Stimulated activated CD8-positive, alpha-beta memory T cell treated with anti-CD3 and anti-CD28 coated beads, Interleukin-7, amount 100 ng/mL, for 4 hours (primary cell): ENCODE data around the gene ABCB6.

Source experiments
- DNase-seq, 2 donors: peaks; one replicate each; pipeline ENCODE4 v3.0.0-alpha.2; 2020; ENCODE audit warnings: low read depth in 2 of 2

Gene ABCB6

DNA sequence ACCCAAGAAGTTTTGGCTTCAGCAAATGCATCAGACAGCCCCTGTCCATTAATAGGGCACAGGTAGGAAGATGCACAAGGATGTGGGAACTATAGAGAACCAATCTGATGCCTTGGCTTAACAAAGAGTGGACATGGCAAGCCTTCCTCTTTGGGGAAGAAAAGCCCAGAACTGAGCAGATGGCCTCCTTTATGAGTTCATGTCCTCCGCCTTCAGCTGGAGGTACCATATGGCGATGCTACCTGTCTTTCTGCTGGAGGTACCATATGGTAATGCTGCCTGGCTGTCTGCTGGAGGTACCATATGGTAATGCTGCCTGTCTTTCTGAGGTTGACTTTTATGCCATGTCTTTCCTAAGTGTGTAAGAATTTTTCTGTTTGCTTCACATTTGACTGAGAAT, 34.6 kb downstream of the ABCB6 start:
- DNase-seq = no peak

DNA sequence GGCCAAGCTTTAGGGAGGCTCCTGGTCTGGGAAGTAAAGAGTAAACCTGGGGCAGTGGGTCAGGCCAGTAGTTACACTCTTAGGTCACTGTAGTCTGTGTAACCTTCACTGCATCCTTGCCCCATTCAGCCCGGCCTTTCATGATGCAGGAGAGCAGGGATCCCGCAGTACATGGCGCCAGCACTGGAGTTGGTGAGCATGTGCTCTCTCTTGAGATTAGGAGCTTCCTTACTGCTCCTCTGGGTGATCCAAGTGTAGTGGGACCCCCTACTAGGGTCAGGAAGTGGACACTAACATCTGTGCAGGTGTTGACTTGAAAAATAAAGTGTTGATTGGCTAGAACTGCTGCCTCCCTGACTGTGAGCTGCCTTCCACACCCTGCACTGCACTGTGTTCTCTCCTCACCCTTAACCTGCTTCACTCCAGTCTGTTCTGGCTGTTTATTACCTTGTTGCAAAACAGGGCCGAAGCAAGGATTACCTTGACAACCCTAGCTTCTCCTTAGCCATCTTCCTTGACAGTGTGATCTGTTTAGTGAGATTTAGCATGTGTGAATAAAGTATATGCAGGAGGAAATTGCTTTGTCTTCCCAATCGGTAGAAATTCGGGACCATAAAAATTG, 35.5 kb downstream of the ABCB6 start:
- DNase-seq = no peak

GRCh38 chr2:219182331-219183150, 36.2 kb downstream of the ABCB6 start:
- DNase-seq = no peak

GRCh38 chr2:219181531-219181930, 37.2 kb downstream of the ABCB6 start:
- DNase-seq = no peak

DNA sequence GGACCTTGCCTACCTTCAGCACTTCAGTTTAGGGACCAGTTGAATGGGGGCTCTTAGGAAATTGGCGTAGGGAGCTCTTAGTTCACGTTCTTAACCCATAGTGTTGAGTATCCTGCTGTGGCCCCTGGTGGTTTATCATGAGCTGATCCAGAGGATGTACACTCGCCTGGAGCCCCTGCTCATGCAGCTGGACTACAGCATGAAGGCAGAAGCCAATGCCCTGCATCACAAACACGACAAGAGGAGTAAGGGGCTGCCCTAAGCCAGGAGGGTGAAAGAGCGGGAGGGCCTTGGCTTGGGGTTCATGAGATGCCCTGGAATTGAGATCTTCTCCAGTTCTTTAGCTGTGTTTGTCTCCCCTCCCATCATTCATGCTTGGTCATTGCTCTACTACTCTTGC, 37.8 kb downstream of the ABCB6 start:
- DNase-seq = no peak

DNA sequence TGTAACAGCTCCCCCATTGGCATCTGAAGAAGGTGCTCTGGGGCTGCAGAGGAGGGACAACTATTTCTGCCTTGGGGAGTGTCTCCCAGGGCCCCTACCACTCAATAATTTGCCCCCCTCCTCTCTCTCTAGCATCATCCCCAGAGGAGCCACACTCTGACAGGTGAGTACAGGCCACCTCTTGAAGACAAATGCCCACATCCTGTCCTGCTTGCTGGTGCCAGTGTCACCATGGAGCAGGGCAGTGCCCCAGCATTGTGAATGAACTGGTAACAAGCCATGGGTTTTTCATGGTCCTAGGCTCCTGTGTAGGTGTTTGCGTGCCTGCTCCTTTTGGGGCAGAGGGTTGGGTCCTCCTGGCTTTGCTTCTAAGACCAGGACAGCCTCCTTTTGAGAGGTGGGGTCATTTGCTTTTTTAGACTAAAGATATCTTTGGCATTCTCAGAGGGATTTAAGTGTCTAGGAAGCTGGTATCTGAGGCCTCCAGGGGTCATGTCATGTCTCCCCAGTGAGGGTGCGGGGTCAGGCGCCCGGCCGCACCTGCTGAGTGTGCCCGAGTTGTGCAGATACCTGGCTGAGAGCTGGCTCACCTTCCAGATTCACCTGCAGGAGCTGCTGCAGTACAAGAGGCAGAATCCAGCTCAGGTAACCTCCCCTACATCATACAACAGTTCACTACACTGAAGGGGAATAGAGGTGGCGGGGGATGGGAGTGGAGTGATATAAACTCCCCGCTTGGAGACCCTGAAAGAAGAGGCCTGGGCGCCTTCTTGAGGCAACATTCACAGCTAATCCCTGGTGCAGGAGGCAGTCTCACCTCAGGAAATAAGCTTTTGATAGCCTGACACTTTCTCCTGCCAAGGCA, 38.9 kb downstream of the ABCB6 start:
- no peak for DNase-seq

GRCh38 chr2:219178377-219179175, 40.2 kb downstream of the ABCB6 start:
- DNase-seq = peak in 1 of 2 donors; percentile 36

DNA sequence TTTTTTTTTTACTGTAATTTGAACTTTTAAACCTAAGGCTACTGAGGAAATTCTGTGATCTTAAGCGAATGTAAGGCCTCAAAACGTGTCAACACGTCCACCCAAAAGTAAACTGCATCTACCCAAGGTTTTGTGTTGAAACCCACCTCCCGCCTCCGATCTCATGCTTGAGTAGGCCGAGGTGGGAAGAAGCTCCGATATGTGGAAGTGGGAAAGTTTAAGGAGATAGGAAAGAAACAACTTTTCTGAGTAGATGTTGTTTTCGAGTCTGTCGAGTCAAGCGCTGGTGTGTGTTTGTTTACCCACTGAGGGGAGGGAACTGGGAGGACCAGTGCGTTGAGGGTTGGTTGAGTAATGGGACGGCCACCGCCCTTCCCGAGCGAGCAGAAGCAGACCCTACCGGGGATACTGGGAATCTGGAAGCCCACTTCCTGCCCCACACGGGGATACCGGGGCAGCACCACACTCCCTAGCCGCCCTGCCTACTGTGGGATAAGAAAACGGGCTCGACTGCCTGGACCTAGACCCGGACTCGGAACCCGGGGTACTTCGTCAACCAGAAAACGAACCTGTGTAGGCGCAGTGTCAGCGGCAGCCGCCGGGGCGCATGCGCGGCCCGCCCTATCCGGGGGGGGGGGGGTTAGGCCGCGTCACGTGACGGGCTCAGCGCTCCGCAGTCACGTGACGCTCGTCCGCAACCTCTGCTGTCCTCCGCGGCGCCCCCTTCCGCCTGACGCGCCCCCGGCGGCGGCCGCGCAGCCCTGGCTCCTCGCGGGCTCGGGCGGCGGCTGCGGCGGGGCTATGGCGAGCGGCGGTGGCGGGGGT, 41.0 kb downstream of the ABCB6 start, which contains the start of gene RETREG2:
Gene RETREG2 (plus strand): TSS at position 724 of the 825 bp plus-strand sequence. CDS start 78 bp downstream, at position 802.
- peak; percentile 56 to 77 for DNase-seq

GRCh38 chr2:219176818-219177551, 41.8 kb downstream of the ABCB6 start, which contains the start of gene CNPPD1:
Gene CNPPD1 (minus strand): TSS chr2:219176925. CDS start chr2:219176828, 97 bp downstream.
- DNase-seq = peak; percentile 66 to 86

- no peak for DNase-seq
These were observed 42.6 kb downstream of the ABCB6 start for GRCh38 chr2:219175928-219176817.

GRCh38 chr2:219175486-219175885, 43.3 kb downstream of the ABCB6 start:
- DNase-seq = no peak

- DNase-seq = no peak
These were observed 44.0 kb downstream of the ABCB6 start for GRCh38 chr2:219174801-219175200.

GRCh38 chr2:219174146-219174545, 44.6 kb downstream of the ABCB6 start:
- DNase-seq = no peak

DNA sequence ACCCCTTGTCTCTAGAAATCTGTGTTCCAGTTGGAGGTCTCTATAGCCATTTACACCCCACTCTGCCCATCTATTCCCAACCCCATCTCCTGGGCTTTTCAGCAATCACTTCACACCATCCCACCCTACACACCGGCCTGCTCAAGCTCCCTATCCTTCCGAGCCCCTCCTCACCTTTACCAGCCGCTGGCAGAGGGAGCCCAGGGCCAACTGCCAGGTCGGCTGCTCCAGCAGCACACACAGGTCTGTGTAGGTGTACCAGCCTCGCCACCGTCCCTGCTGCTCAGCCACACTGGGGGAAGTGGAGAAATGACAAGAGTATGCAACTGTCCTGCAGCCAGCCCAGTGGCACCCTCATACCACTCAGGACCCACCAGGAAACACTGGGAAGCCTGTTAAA, 45.6 kb downstream of the ABCB6 start:
- no peak for DNase-seq

DNA sequence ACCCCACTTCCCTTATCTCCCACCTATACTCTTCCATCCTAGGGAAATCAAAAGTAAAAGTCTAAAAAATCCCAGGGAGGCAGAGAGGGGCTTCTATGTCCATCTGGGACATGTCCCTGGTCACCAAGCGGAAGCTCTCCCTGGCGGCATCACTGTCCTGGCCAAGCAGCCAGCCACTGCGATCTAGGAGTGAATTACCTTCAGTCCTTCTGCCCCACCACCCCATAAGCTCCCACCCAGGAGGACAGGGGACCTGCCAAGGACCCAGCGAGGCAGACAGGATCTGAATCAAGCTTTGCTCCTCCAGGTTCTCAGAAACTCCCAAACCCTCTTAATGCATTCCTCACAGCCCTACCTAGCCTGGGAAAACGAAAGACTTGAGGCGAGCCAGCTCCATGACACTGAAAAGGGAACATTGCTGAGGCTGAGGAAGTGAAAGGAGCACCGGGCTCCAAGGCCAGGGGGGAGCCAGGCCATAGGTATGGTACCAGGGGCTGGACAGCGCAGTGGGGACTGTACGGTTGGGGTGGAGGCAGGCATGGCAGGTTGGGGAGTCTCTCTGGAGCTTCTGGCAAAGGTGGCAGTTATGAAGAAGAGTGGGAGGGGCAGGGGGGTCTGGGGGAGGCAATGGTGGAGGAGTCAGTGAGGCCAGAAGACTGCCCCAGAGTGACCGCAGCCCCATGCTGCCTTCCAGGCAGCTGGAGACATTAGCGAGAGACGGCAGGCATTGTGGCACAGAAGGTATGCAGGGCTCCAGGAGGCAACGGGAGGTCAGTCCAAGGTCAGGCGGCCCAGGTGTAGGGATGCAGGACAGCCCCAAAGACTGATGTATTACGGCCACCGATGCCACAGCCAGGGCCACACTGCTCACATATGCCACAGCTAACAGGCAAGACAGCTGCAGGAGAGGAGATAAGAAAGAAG, 46.3 kb downstream of the ABCB6 start:
- no peak for DNase-seq

GRCh38 chr2:219171231-219171651, 47.5 kb downstream of the ABCB6 start:
- no peak for DNase-seq

GRCh38 chr2:219169930-219170654, 48.7 kb downstream of the ABCB6 start, which contains the start of gene SLC23A3:
Gene SLC23A3 (minus strand): TSS chr2:219170029. CDS start chr2:219169984, 45 bp downstream.
- DNase-seq = no peak
